ENCODE data around the gene TPST1.

The TPST1 gene

GRCh38 chr7:66189695-66190503, 15.2 kb upstream of the TPST1 start:
- Histone ChIP-seq H3K9ac (ENCODE audit: low read length) (no peak overlapping the region), H3K4me1 (ENCODE audit: control insufficient read depth, insufficient read depth, low read length) (peaks cover 22% of the 10 kb centered on the region), H3K27me3 (replicated peaks; ENCODE audit: control insufficient read depth, insufficient read depth, low read length) (no peaks in the 10 kb centered on the region), H3K9me3 (ENCODE audit: control insufficient read depth, low read length) (no peaks in the 10 kb centered on the region), H3K36me3 (ENCODE audit: control insufficient read depth, insufficient read depth, low read length, severe bottlenecking) (no peaks in the 10 kb centered on the region), H3K4me3 (ENCODE audit: low read length) (no peak overlapping the region)
- no peak for DNase-seq (ENCODE audit: low read depth)

GRCh38 chr7:66190504-66190857, 14.7 kb upstream of the TPST1 start:
- DNase-seq (ENCODE audit: low read depth), result no peak
- Histone ChIP-seq H3K9ac (ENCODE audit: low read length) (no peak overlapping the region), H3K9me3 (ENCODE audit: control insufficient read depth, low read length) (no peaks in the 10 kb centered on the region), H3K4me1 (ENCODE audit: control insufficient read depth, insufficient read depth, low read length) (peaks cover 22% of the 10 kb centered on the region), H3K27me3 (replicated peaks; ENCODE audit: control insufficient read depth, insufficient read depth, low read length) (no peaks in the 10 kb centered on the region), H3K36me3 (ENCODE audit: control insufficient read depth, insufficient read depth, low read length, severe bottlenecking) (no peaks in the 10 kb centered on the region), H3K4me3 (ENCODE audit: low read length) (no peak overlapping the region)

- Histone ChIP-seq H3K9ac (ENCODE audit: low read length) (no peak overlapping the region), H3K4me3 (ENCODE audit: low read length) (no peak overlapping the region), H3K9me3 (ENCODE audit: control insufficient read depth, low read length) (no peaks in the 10 kb centered on the region), H3K27me3 (replicated peaks; ENCODE audit: control insufficient read depth, insufficient read depth, low read length) (no peaks in the 10 kb centered on the region), H3K4me1 (ENCODE audit: control insufficient read depth, insufficient read depth, low read length) (peaks cover 13% of the 10 kb centered on the region), H3K36me3 (ENCODE audit: control insufficient read depth, insufficient read depth, low read length, severe bottlenecking) (no peaks in the 10 kb centered on the region)
- no peak for DNase-seq (ENCODE audit: low read depth)
These were observed 11.9 kb upstream of the TPST1 start for GRCh38 chr7:66193146-66193725.

- no peak for DNase-seq (ENCODE audit: low read depth)
- H3K4me3 ChIP-seq (ENCODE audit: low read length), result no peak overlapping the region
- no peaks in the 10 kb centered on the region for H3K4me1 ChIP-seq (ENCODE audit: control insufficient read depth, insufficient read depth, low read length)
- no peaks in the 10 kb centered on the region for H3K27me3 ChIP-seq (replicated peaks; ENCODE audit: control insufficient read depth, insufficient read depth, low read length)
- no peaks in the 10 kb centered on the region for H3K36me3 ChIP-seq (ENCODE audit: control insufficient read depth, insufficient read depth, low read length, severe bottlenecking)
- H3K9me3 ChIP-seq (ENCODE audit: control insufficient read depth, low read length), result no peaks in the 10 kb centered on the region
- no peak overlapping the region for H3K9ac ChIP-seq (ENCODE audit: low read length)
These were observed 6.7 kb upstream of the TPST1 start for GRCh38 chr7:66198469-66198868.

GRCh38 chr7:66198956-66199355, 6.2 kb upstream of the TPST1 start:
- no peak overlapping the region for H3K9ac ChIP-seq (ENCODE audit: low read length)
- no peaks in the 10 kb centered on the region for H3K4me1 ChIP-seq (ENCODE audit: control insufficient read depth, insufficient read depth, low read length)
- no peaks in the 10 kb centered on the region for H3K9me3 ChIP-seq (ENCODE audit: control insufficient read depth, low read length)
- DNase-seq (ENCODE audit: low read depth), result no peak
- no peaks in the 10 kb centered on the region for H3K36me3 ChIP-seq (ENCODE audit: control insufficient read depth, insufficient read depth, low read length, severe bottlenecking)
- H3K27me3 ChIP-seq (replicated peaks; ENCODE audit: control insufficient read depth, insufficient read depth, low read length), result no peaks in the 10 kb centered on the region
- no peak overlapping the region for H3K4me3 ChIP-seq (ENCODE audit: low read length)

- Histone ChIP-seq H3K9me3 (ENCODE audit: control insufficient read depth, low read length) (no peaks in the 10 kb centered on the region), H3K27me3 (replicated peaks; ENCODE audit: control insufficient read depth, insufficient read depth, low read length) (no peaks in the 10 kb centered on the region), H3K36me3 (ENCODE audit: control insufficient read depth, insufficient read depth, low read length, severe bottlenecking) (no peaks in the 10 kb centered on the region), H3K4me3 (ENCODE audit: low read length) (no peak overlapping the region), H3K9ac (ENCODE audit: low read length) (no peak overlapping the region), H3K4me1 (ENCODE audit: control insufficient read depth, insufficient read depth, low read length) (peaks cover 17% of the 10 kb centered on the region)
- no peak for DNase-seq (ENCODE audit: low read depth)
These were observed 2.7 kb upstream of the TPST1 start for GRCh38 chr7:66202441-66202840.

GRCh38 chr7:66205741-66206090, 582 bp downstream of the TPST1 start:
- Histone ChIP-seq H3K4me3 (ENCODE audit: low read length) (peak overlapping the region; percentile 94), H3K9me3 (ENCODE audit: control insufficient read depth, low read length) (no peaks in the 10 kb centered on the region), H3K27me3 (replicated peaks; ENCODE audit: control insufficient read depth, insufficient read depth, low read length) (no peaks in the 10 kb centered on the region), H3K36me3 (ENCODE audit: control insufficient read depth, insufficient read depth, low read length, severe bottlenecking) (peaks cover 4% of the 10 kb centered on the region), H3K9ac (ENCODE audit: low read length) (peak overlapping the region; percentile 94), H3K4me1 (ENCODE audit: control insufficient read depth, insufficient read depth, low read length) (peaks cover 31% of the 10 kb centered on the region)
- peak; percentile 51 for DNase-seq (ENCODE audit: low read depth)

- no peak for DNase-seq (ENCODE audit: low read depth)
- peak overlapping the region; percentile 94 for H3K4me3 ChIP-seq (ENCODE audit: low read length)
- H3K27me3 ChIP-seq (replicated peaks; ENCODE audit: control insufficient read depth, insufficient read depth, low read length), result no peaks in the 10 kb centered on the region
- peak overlapping the region; percentile 94 for H3K9ac ChIP-seq (ENCODE audit: low read length)
- H3K4me1 ChIP-seq (ENCODE audit: control insufficient read depth, insufficient read depth, low read length), result peaks cover 33% of the 10 kb centered on the region
- no peaks in the 10 kb centered on the region for H3K9me3 ChIP-seq (ENCODE audit: control insufficient read depth, low read length)
- peaks cover 5% of the 10 kb centered on the region for H3K36me3 ChIP-seq (ENCODE audit: control insufficient read depth, insufficient read depth, low read length, severe bottlenecking)
These were observed 1.2 kb downstream of the TPST1 start for GRCh38 chr7:66206119-66206933.

- Histone ChIP-seq H3K27me3 (replicated peaks; ENCODE audit: control insufficient read depth, insufficient read depth, low read length) (no peaks in the 10 kb centered on the region), H3K4me3 (ENCODE audit: low read length) (peak overlapping the region; percentile 94), H3K9ac (ENCODE audit: low read length) (peak overlapping the region; percentile 94), H3K4me1 (ENCODE audit: control insufficient read depth, insufficient read depth, low read length) (peaks cover 37% of the 10 kb centered on the region), H3K9me3 (ENCODE audit: control insufficient read depth, low read length) (no peaks in the 10 kb centered on the region), H3K36me3 (ENCODE audit: control insufficient read depth, insufficient read depth, low read length, severe bottlenecking) (peaks cover 5% of the 10 kb centered on the region)
- no peak for DNase-seq (ENCODE audit: low read depth)
These were observed 1.8 kb downstream of the TPST1 start for GRCh38 chr7:66206934-66207240.

GRCh38 chr7:66207540-66207939, 2.4 kb downstream of the TPST1 start:
- Histone ChIP-seq H3K27me3 (replicated peaks; ENCODE audit: control insufficient read depth, insufficient read depth, low read length) (no peaks in the 10 kb centered on the region), H3K9ac (ENCODE audit: low read length) (peak overlapping the region; percentile 94), H3K4me1 (ENCODE audit: control insufficient read depth, insufficient read depth, low read length) (peaks cover 42% of the 10 kb centered on the region), H3K4me3 (ENCODE audit: low read length) (peak overlapping the region; percentile 94), H3K9me3 (ENCODE audit: control insufficient read depth, low read length) (no peaks in the 10 kb centered on the region), H3K36me3 (ENCODE audit: control insufficient read depth, insufficient read depth, low read length, severe bottlenecking) (peaks cover 5% of the 10 kb centered on the region)
- no peak for DNase-seq (ENCODE audit: low read depth)

- no peaks in the 10 kb centered on the region for H3K27me3 ChIP-seq (replicated peaks; ENCODE audit: control insufficient read depth, insufficient read depth, low read length)
- H3K36me3 ChIP-seq (ENCODE audit: control insufficient read depth, insufficient read depth, low read length, severe bottlenecking), result peaks cover 5% of the 10 kb centered on the region
- no peak overlapping the region for H3K4me3 ChIP-seq (ENCODE audit: low read length)
- DNase-seq (ENCODE audit: low read depth), result peak; percentile 52
- peaks cover 45% of the 10 kb centered on the region for H3K4me1 ChIP-seq (ENCODE audit: control insufficient read depth, insufficient read depth, low read length)
- no peaks in the 10 kb centered on the region for H3K9me3 ChIP-seq (ENCODE audit: control insufficient read depth, low read length)
- no peak overlapping the region for H3K9ac ChIP-seq (ENCODE audit: low read length)
These were observed 6.3 kb downstream of the TPST1 start for GRCh38 chr7:66211429-66211828.

All from adipocyte (in vitro differentiated cells).